Body of pancreas (tissue), 4 donors: ENCODE results near the gene NOP10. TPM values are rescaled to one million over a fixed set of nuclear protein-coding genes. Genes with fewer than 3 reads are reported as not detected.

Experiments used
- ATAC-seq: fragments of 150-250 bp; one replicate; pipeline ENCODE4 v1.9.1; 2016
- DNase-seq, 4 donors: peaks; one replicate each; pipeline ENCODE4 v3.0.0-alpha.2; 2019
- H3K27ac ChIP-seq, 4 donors: fragments of 200-600 bp; sonication (generic); 1 replicate in 3 of 4; 2 replicates in 1 of 4; pipeline versions ENCODE4 v1.5.1 to v1.6.1; 2016 to 2019; ENCODE audit warnings: mild to moderate bottlenecking in 1 of 4, mixed read lengths in 1 of 4, moderate library complexity in 1 of 4
- H3K27me3 ChIP-seq, 2 donors: fragments of 200-600 bp; sonication (generic); one replicate each; pipeline ENCODE4 v1.6.0; 2016; ENCODE audit warnings: mild to moderate bottlenecking in 1 of 2
- H3K36me3 ChIP-seq, 2 donors: fragments of 200-600 bp; sonication (generic); replicated peaks in 1 of 2; 2 replicates each; pipeline ENCODE4 v1.5.1; 2016; ENCODE audit warnings: low read depth in 2 of 2; ENCODE audit not compliant: insufficient read depth in 1 of 2
- H3K4me1 ChIP-seq: fragments of 200-600 bp; sonication (generic); one replicate; pipeline ENCODE4 v1.6.0; 2016
- H3K4me3 ChIP-seq, 2 donors: fragments of 200-600 bp; sonication (generic); 1 replicate in 1 of 2; 2 replicates in 1 of 2; pipeline ENCODE4 v1.5.1; 2016 to 2019
- H3K9me3 ChIP-seq, 3 donors: fragments of 200-600 bp; sonication (generic); 1 replicate in 2 of 3; 2 replicates in 1 of 3; pipeline ENCODE4 v1.5.1; 2016
- POLR2A ChIP-seq, 3 donors: fragments of 450-650 bp; IDR thresholded peaks; one replicate each; pipeline ENCODE4 v1.6.1; 2016; ENCODE audit warnings: antibody characterized with exemption in 3 of 3, mild to moderate bottlenecking in 2 of 3
- WGBS, 2 donors: methylation state at CpG; one replicate each; pipeline ENCODE4 v1.1.5; 2017; 5-methylcytosine and 5-hydroxymethylcytosine counted together
- intact Hi-C: fragments of 100-400 bp; cut with DNase I; formaldehyde crosslinking; loops from one replicate; pipeline ENCODE4 v1.15.1; 2023
- total RNA-seq, 2 donors: library from RNA; depleted of rRNA; stranded (reverse); fragments of >200 nt; gene quantifications; one replicate each; pipeline ENCODE4 v1.1.0, GENCODE V29; 2016
- TF ChIP-seq, protein P1 (sequence below), 7 experiments: fragments of 450-650 bp in 4 of 7; fragments of 200-600 bp in 3 of 7; sonication (generic) in 3 of 7; IDR thresholded peaks; one replicate each; pipeline ENCODE4 v1.5.1; 2016 to 2019; ENCODE audit warnings: antibody characterized with exemption in 7 of 7

NOP10 gene
- total RNA-seq, 2 donors from 2014 or later, result 25.7 to 32.4 TPM

- no peak for ATAC-seq
- H3K27ac ChIP-seq, result no peak overlapping the region
- H3K9me3 ChIP-seq, result no peaks in the 10 kb centered on the region
- H3K4me1 ChIP-seq, result peaks cover 27% of the 10 kb centered on the region
- intact Hi-C loops, result no loop called here
- H3K4me3 ChIP-seq, result no peak overlapping the region
- WGBS, 2 donors, result 90 to 94% methylated on average over 15 of the region's 15 CpGs
- TF ChIP-seq POLR2A (IDR thresholded peaks at IDR 0.05), result no peak
- TF ChIP-seq, protein P1, sequence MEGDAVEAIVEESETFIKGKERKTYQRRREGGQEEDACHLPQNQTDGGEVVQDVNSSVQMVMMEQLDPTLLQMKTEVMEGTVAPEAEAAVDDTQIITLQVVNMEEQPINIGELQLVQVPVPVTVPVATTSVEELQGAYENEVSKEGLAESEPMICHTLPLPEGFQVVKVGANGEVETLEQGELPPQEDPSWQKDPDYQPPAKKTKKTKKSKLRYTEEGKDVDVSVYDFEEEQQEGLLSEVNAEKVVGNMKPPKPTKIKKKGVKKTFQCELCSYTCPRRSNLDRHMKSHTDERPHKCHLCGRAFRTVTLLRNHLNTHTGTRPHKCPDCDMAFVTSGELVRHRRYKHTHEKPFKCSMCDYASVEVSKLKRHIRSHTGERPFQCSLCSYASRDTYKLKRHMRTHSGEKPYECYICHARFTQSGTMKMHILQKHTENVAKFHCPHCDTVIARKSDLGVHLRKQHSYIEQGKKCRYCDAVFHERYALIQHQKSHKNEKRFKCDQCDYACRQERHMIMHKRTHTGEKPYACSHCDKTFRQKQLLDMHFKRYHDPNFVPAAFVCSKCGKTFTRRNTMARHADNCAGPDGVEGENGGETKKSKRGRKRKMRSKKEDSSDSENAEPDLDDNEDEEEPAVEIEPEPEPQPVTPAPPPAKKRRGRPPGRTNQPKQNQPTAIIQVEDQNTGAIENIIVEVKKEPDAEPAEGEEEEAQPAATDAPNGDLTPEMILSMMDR (IDR thresholded peaks at IDR 0.05), result no peak
- H3K36me3 ChIP-seq, result no peaks in the 10 kb centered on the region
- DNase-seq, result no peak
- H3K27me3 ChIP-seq, result no peaks in the 10 kb centered on the region
Observed at GRCh38 chr15:34341381-34342212, 1.3 kb downstream of the NOP10 start.

- no peaks in the 10 kb centered on the region for H3K9me3 ChIP-seq
- WGBS, 2 donors, result 90 to 96% methylated on average over 3 of the region's 3 CpGs
- TF ChIP-seq, protein P1 (IDR thresholded peaks at IDR 0.05), result no peak
- no peak for TF ChIP-seq POLR2A (IDR thresholded peaks at IDR 0.05)
- no peaks in the 10 kb centered on the region for H3K36me3 ChIP-seq
- intact Hi-C loops, result loop anchor here (10.0 kb wide), 1 partner anchor 115 kb away; the partner anchor contains the start of gene EMC4
- ATAC-seq (no peak), DNase-seq (no peak)
- no peaks in the 10 kb centered on the region for H3K27me3 ChIP-seq
- H3K4me3 ChIP-seq, result no peak overlapping the region
- peaks cover 28% of the 10 kb centered on the region for H3K4me1 ChIP-seq
- no peak overlapping the region for H3K27ac ChIP-seq
Observed at GRCh38 chr15:34339946-34340345, 3.0 kb downstream of the NOP10 start.

GRCh38 chr15:34338347-34338746, 4.6 kb downstream of the NOP10 start:
- H3K9me3 ChIP-seq, result no peaks in the 10 kb centered on the region
- H3K36me3 ChIP-seq, result no peaks in the 10 kb centered on the region
- H3K4me3 ChIP-seq, result no peak overlapping the region
- no peaks in the 10 kb centered on the region for H3K27me3 ChIP-seq
- DNase-seq, result no peak
- WGBS, 2 donors, result 64 to 65% methylated on average over 16 of the region's 16 CpGs
- H3K4me1 ChIP-seq, result peaks cover 28% of the 10 kb centered on the region
- ATAC-seq, result no peak
- peak overlapping the region in 3 of 4 donors; percentile 83 to 91 (median 89) for H3K27ac ChIP-seq
- TF ChIP-seq, protein P1 (IDR thresholded peaks at IDR 0.05), result no peak
- no peak for TF ChIP-seq POLR2A (IDR thresholded peaks at IDR 0.05)
- intact Hi-C loops, result loop anchor here (10.0 kb wide), 1 partner anchor 114 kb away; the partner anchor contains the start of gene EMC4

DNA sequence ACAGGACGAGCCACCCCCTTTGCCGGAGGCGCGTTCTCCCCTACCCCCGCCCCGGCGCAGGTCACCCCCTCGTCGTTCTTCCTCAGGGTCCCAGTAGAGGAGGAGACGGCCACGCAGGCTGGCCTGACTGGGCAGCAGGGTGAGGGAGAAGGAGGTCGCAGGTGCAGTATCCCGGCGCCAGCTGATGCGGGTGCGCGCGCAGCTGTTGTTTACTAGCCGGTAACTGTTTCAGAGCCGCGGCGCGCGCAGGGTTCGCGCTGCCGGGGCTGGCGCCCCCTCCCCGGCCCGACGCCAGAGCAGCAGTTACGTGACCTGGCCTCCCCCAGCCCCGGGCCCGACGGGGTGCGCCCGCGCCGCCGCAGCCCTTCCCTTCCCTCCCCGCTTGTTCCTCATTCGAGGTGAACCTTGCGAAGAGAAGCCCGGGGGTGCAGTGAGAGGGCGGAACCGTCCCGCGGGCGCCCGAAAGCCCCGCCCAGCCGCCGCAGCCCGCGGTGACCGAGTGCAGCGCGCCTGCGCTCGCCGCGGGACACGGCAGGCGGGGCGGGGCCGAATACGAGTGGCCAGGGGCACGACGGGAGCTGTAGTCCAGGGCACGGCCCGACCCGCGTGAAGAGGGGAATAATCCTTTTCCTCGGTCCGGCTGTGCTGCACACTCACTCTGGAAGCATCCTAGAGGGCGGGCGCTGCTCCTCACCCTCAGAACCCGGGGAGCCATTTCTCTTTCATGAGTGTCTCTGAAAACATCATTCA, 5.2 kb downstream of the NOP10 start, which contains the start of gene SLC12A6:
Gene SLC12A6 (minus strand): TSS at position 225 of the 750 bp plus-strand sequence. CDS start 1,101 bp downstream, outside the sequence.
- H3K36me3 ChIP-seq, result no peaks in the 10 kb centered on the region
- TF ChIP-seq, protein P1 (IDR thresholded peaks at IDR 0.05), result peak in 1 of 7 experiments; percentile 12
- TF ChIP-seq POLR2A (IDR thresholded peaks at IDR 0.05), result peak; percentile 29 to 71 (median 50)
- peak within 1 kb of the TSS; percentile 58 to 93 for H3K4me3 ChIP-seq
- H3K27ac ChIP-seq, result peak within 1 kb of the TSS; percentile 79 to 91 (median 86)
- H3K4me1 ChIP-seq, result peaks cover 25% of the 10 kb centered on the region
- peak; percentile 95 for ATAC-seq
- no peaks in the 10 kb centered on the region for H3K27me3 ChIP-seq
- peak; percentile 89 to 96 (median 92) for DNase-seq
- WGBS, 2 donors, result 0% methylated on average over 7 to 78 of the region's 78 CpGs
- intact Hi-C loops, result loop anchor here (10.0 kb wide), 1 partner anchor 113 kb away; the partner anchor contains the start of gene EMC4
- H3K9me3 ChIP-seq, result no peaks in the 10 kb centered on the region
